CD14-positive monocyte (primary cell): ENCODE data around the gene TAF11L12. TPM values are rescaled to one million over a fixed set of nuclear protein-coding genes. Genes with fewer than 3 reads are reported as not detected.
"Not testable (repeated sequence)": the region's sequence is repeated elsewhere in the genome, so short reads cannot be mapped to it uniquely, and the experiment has no call there.

ENCODE experiments used
- DNase-seq, 3 donors: peaks; one replicate each; pipeline ENCODE4 v3.0.0-alpha.2; 2011 to 2022
- H2AFZ ChIP-seq: 2 replicates; pipeline ENCODE4 v1.6.0; 2012; ENCODE audit warnings: mild to moderate bottlenecking, low read depth, low read length, inconsistent platforms; ENCODE audit not compliant: insufficient read depth, poor library complexity, severe bottlenecking
- H3K27ac ChIP-seq, 2 donors: 1 replicate in 1 of 2; 2 replicates in 1 of 2; pipeline ENCODE4 v1.5.1; 2012 to 2013; ENCODE audit warnings: low read length in 2 of 2, control low read depth in 1 of 2, inconsistent platforms in 1 of 2, low read depth in 1 of 2, mild to moderate bottlenecking in 1 of 2
- H3K27me3 ChIP-seq, 2 donors: one replicate each; pipeline versions ENCODE4 v1.6.0 to v1.6.1; 2011 to 2013; ENCODE audit warnings: low read length in 2 of 2; ENCODE audit not compliant: control insufficient read depth in 2 of 2, insufficient read depth in 2 of 2
- H3K36me3 ChIP-seq, 2 donors: replicated peaks in 1 of 2; 1 replicate in 1 of 2; 2 replicates in 1 of 2; pipeline versions ENCODE4 v1.5.1 to v1.6.1; 2012 to 2013; ENCODE audit warnings: low read length in 2 of 2, control low read depth in 1 of 2, inconsistent platforms in 1 of 2, mild to moderate bottlenecking in 1 of 2; ENCODE audit not compliant: insufficient read depth in 2 of 2, control insufficient read depth in 1 of 2
- H3K4me1 ChIP-seq, 2 donors: 1 replicate in 1 of 2; 2 replicates in 1 of 2; pipeline versions ENCODE4 v1.5.1 to v1.6.1; 2012 to 2013; ENCODE audit warnings: low read length in 2 of 2, control low read depth in 1 of 2, inconsistent platforms in 1 of 2, mild to moderate bottlenecking in 1 of 2, moderate library complexity in 1 of 2; ENCODE audit not compliant: insufficient read depth in 2 of 2, control insufficient read depth in 1 of 2
- H3K4me2 ChIP-seq: replicated peaks from 2 replicates; pipeline ENCODE3; 2012; ENCODE audit warnings: low read length, moderate library complexity, mild to moderate bottlenecking; ENCODE audit not compliant: poor library complexity, severe bottlenecking; ENCODE audit errors: extremely low read depth
- H3K4me3 ChIP-seq, 3 experiments: fragments of 200-600 bp in 1 of 3; sonication (generic) in 1 of 3; replicated peaks in 1 of 3; 1 replicate in 2 of 3; 2 replicates in 1 of 3; pipeline ENCODE4 v1.5.1; 2011 to 2013; ENCODE audit warnings: low read length in 3 of 3, mild to moderate bottlenecking in 3 of 3, control low read depth in 2 of 3, low read depth in 2 of 3, inconsistent platforms in 1 of 3, moderate library complexity in 1 of 3
- H3K79me2 ChIP-seq: 2 replicates; pipeline ENCODE4 v1.6.0; 2012; ENCODE audit warnings: mild to moderate bottlenecking, control low read depth, inconsistent platforms, low read length, moderate library complexity; ENCODE audit not compliant: insufficient read depth
- H3K9ac ChIP-seq: 2 replicates; pipeline ENCODE4 v1.6.0; 2017; ENCODE audit warnings: low read length, mild to moderate bottlenecking; ENCODE audit not compliant: insufficient read depth, poor library complexity, severe bottlenecking
- H3K9me3 ChIP-seq, 2 donors: replicated peaks in 1 of 2; 1 replicate in 1 of 2; 2 replicates in 1 of 2; pipeline versions ENCODE4 v1.5.1 to v1.6.1; 2012 to 2013; ENCODE audit warnings: low read length in 2 of 2, control low read depth in 1 of 2; ENCODE audit not compliant: control insufficient read depth in 1 of 2, insufficient read depth in 1 of 2
- H4K20me1 ChIP-seq: 2 replicates; pipeline ENCODE4 v1.6.0; 2012; ENCODE audit warnings: mild to moderate bottlenecking, low read length, control low read depth, moderate library complexity; ENCODE audit not compliant: insufficient read depth
- H3K27ac Mint-ChIP-seq, 7 donors: one replicate each; pipeline ENCODE4 v1.8.0; 2020; ENCODE audit warnings: mild to moderate bottlenecking in 7 of 7, mixed read lengths in 7 of 7, moderate library complexity in 6 of 7, inconsistent platforms in 2 of 7
- H3K27me3 Mint-ChIP-seq, 3 donors: one replicate each; pipeline ENCODE4 v1.8.0; 2021 to 2022; ENCODE audit warnings: low read depth in 3 of 3, mild to moderate bottlenecking in 3 of 3, mixed read lengths in 3 of 3, moderate library complexity in 3 of 3, inconsistent platforms in 1 of 3
- H3K36me3 Mint-ChIP-seq, 2 donors: one replicate each; pipeline ENCODE4 v1.8.0; 2020; ENCODE audit warnings: mixed read lengths in 2 of 2, inconsistent platforms in 1 of 2, mild to moderate bottlenecking in 1 of 2
- H3K4me1 Mint-ChIP-seq: one replicate; pipeline ENCODE4 v1.8.0; 2020; ENCODE audit warnings: mild to moderate bottlenecking, mixed read lengths
- H3K4me3 Mint-ChIP-seq, 2 donors: one replicate each; pipeline ENCODE4 v1.8.0; 2020; ENCODE audit warnings: mild to moderate bottlenecking in 2 of 2, mixed read lengths in 2 of 2, moderate library complexity in 1 of 2
- H3K9me3 Mint-ChIP-seq, 7 donors: one replicate each; pipeline ENCODE4 v1.8.0; 2020 to 2022; ENCODE audit warnings: mixed read lengths in 7 of 7, mild to moderate bottlenecking in 6 of 7, moderate library complexity in 6 of 7, inconsistent platforms in 2 of 7
- CTCF ChIP-seq: fragments of 200-600 bp; IDR thresholded peaks from one replicate; pipeline ENCODE4 v1.8.0; 2022; ENCODE audit warnings: antibody characterized with exemption, mild to moderate bottlenecking
- WGBS: methylation state at CpG from one replicate; pipeline ENCODE4 v1.1.5; 2013; ENCODE audit warnings: missing lambda C conversion rate; ENCODE audit not compliant: insufficient coverage; 5-methylcytosine and 5-hydroxymethylcytosine counted together
- intact Hi-C, 2 donors: fragments of 100-400 bp; cut with micrococcal nuclease; formaldehyde crosslinking; loops; one replicate each; pipeline versions ENCODE4 v1.15.0 to v1.15.1; 2023
- polyA plus RNA-seq, 3 donors: library from polyadenylated mRNA; depleted of rRNA in 1 of 3; unstranded in 2 of 3; stranded (reverse) in 1 of 3; fragments of 300-500 nt in 2 of 3; fragments of >200 nt in 1 of 3; fragmentation: Illumina TruSeq in 2 of 3; gene quantifications; 1 replicate in 2 of 3; 2 replicates in 1 of 3; pipeline ENCODE4 v1.2.3, GENCODE V29; 2012 to 2021

Gene TAF11L12
- polyA plus RNA-seq, 3 donors, result not detected

GRCh38 chr5:17620627-17621026 is 10.4 kb downstream of the TAF11L12 start:
- no peak overlapping the region for H3K4me2 ChIP-seq
- no peak for DNase-seq
- TF ChIP-seq CTCF, result no peak
- H3K4me3 ChIP-seq, result no peak overlapping the region
- Mint-ChIP-seq H3K36me3 (no peaks in the 10 kb centered on the region), H3K9me3 (peaks cover 4 to 22% (median 8%) of the 10 kb centered on the region in 7 donors), H3K4me1 (no peaks in the 10 kb centered on the region), H3K27me3 (peaks cover 0 to 3% (median 0%) of the 10 kb centered on the region in 3 donors), H3K27ac (no peak overlapping the region), H3K4me3 (no peak overlapping the region)
- WGBS, result 94% methylated on average over 17 of the region's 17 CpGs
- no peaks in the 10 kb centered on the region for H3K36me3 ChIP-seq
- no peak overlapping the region for H2AFZ ChIP-seq
- H3K27ac ChIP-seq, result no peak overlapping the region
- H3K9me3 ChIP-seq, result peaks cover 7 to 13% of the 10 kb centered on the region in 2 donors
- H4K20me1 ChIP-seq, result no peaks in the 10 kb centered on the region
- no peaks in the 10 kb centered on the region for H3K4me1 ChIP-seq
- intact Hi-C loops, result no loop called here
- no peaks in the 10 kb centered on the region for H3K79me2 ChIP-seq
- H3K9ac ChIP-seq, result no peak overlapping the region
- no peaks in the 10 kb centered on the region for H3K27me3 ChIP-seq

- no peaks in the 10 kb centered on the region for H4K20me1 ChIP-seq
- H3K4me1 ChIP-seq, result no peaks in the 10 kb centered on the region
- H3K27me3 ChIP-seq, result no peaks in the 10 kb centered on the region
- Mint-ChIP-seq H3K4me3 (no peak overlapping the region), H3K27ac (peak overlapping the region in 1 of 7 donors; percentile 23), H3K27me3 (peaks cover 0 to 2% (median 0%) of the 10 kb centered on the region in 3 donors), H3K9me3 (peaks cover 0 to 18% (median 6%) of the 10 kb centered on the region in 7 donors), H3K36me3 (no peaks in the 10 kb centered on the region), H3K4me1 (no peaks in the 10 kb centered on the region)
- WGBS, result 96% methylated on average over 11 of the region's 11 CpGs
- H3K4me3 ChIP-seq, result no peak overlapping the region
- H3K36me3 ChIP-seq, result no peaks in the 10 kb centered on the region
- no peak for TF ChIP-seq CTCF
- DNase-seq, result no peak
- no peak overlapping the region for H3K27ac ChIP-seq
- H2AFZ ChIP-seq, result no peak overlapping the region
- intact Hi-C loops, result no loop called here
- no peaks in the 10 kb centered on the region for H3K79me2 ChIP-seq
- H3K4me2 ChIP-seq, result no peak overlapping the region
- H3K9ac ChIP-seq, result no peak overlapping the region
- H3K9me3 ChIP-seq, result peaks cover 1 to 6% of the 10 kb centered on the region in 2 donors
Measured at GRCh38 chr5:17625686-17626085, 15.5 kb downstream of the TAF11L12 start.

- H3K27me3 Mint-ChIP-seq, H3K36me3 Mint-ChIP-seq, H3K9me3 ChIP-seq, H3K27ac ChIP-seq, H3K27ac Mint-ChIP-seq, H2AFZ ChIP-seq, H3K4me3 Mint-ChIP-seq, H3K36me3 ChIP-seq, H3K4me1 ChIP-seq, H4K20me1 ChIP-seq, H3K9ac ChIP-seq, DNase-seq, H3K4me1 Mint-ChIP-seq, H3K79me2 ChIP-seq, H3K4me3 ChIP-seq, H3K27me3 ChIP-seq, intact Hi-C loops, H3K4me2 ChIP-seq: not testable (repeated sequence)
- no CpG with 5 or more reads among the region's 12 CpGs for WGBS
- peaks cover 4 to 15% (median 9%) of the 10 kb centered on the region in 7 donors for H3K9me3 Mint-ChIP-seq
Measured at GRCh38 chr5:17631788-17632187, 21.6 kb downstream of the TAF11L12 start, which contains the start of gene TAF11L13. TSS of gene TAF11L13 (plus strand) at chr5:17632088.
